ENCODE results near the gene CCDC7.
A peak's percentile ranks its signal among the peaks of the same experiment; 100 is the strongest.
"Not testable (repeated sequence)": the region's sequence is repeated elsewhere in the genome, so short reads cannot be mapped to it uniquely, and the experiment has no call there.

Gene CCDC7

DNA sequence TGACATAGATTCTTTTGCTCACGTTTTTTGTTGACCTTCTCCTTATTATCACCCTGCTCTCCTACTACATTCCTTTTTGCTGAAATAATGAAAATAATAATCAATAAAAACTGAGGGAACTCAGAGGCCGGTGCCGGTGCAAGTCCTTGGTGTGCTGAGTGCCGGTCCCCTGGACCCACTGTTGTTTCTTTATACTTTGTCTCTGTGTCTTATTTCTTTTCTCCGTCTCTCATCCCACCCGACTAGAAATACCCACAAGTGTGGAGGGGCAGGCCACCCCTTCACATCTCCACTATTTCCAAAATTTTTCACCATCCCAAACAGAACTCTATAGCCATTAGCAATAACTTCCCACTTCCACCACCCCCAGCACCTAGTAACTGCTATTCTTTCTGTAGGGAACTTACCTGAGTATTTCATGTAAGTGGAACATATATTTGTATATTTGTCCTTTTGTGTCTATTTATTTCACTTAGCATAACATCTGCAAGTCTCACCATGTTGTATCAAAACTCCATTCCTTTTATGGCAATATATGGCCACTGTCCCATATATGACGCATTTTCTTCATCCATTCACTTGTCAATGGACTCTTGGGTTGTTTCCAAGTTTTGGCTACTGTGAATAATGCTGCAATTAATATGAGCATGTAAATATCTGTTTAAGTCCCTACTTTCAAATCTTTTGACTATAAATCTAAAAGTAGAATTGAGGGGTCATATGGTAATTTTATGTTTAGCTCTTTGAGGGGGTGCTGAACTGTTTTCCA, 449.4 kb downstream of the CCDC7 start:
- not testable (repeated sequence) for H3K27ac ChIP-seq (ENCODE audit: low read depth, low read length); H3K4me3 ChIP-seq (ENCODE audit: low read depth, low read length); H2AFZ ChIP-seq (ENCODE audit: low read length, unreplicated experiment); H3K27me3 ChIP-seq (ENCODE audit: insufficient read depth, low read length); H3K4me1 ChIP-seq (ENCODE audit: control insufficient read depth, insufficient read depth, low read length, unreplicated experiment); H3K79me2 ChIP-seq (ENCODE audit: control insufficient read depth, insufficient read depth, low read length, unreplicated experiment)
- peaks cover 35% of the 10 kb centered on the region for H3K36me3 ChIP-seq (ENCODE audit: insufficient read depth, low read length)

DNA sequence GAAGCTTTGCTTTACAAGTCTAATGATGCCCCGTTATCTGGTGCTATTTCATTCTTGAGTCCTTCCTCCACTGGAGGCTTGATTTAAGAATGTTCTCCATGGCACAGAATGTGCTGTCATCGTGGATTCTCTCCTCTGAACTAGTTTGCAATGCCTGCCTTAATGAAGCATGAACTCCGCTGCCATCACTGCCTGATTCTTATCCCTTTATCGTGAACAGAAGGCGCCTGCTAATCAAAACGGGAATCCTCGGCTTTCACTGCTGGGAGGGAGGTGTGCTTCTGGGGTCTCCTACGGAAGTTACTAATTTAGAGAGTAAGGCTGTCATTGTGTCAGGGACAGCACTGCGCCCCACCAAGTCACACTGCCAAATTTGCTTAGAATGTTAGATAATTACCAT, 455.9 kb downstream of the CCDC7 start:
- Histone ChIP-seq H3K27me3 (ENCODE audit: insufficient read depth, low read length) (no peaks in the 10 kb centered on the region), H3K4me3 (ENCODE audit: low read depth, low read length) (no peak overlapping the region), H2AFZ (ENCODE audit: low read length, unreplicated experiment) (no peak overlapping the region), H3K4me1 (ENCODE audit: control insufficient read depth, insufficient read depth, low read length, unreplicated experiment) (no peaks in the 10 kb centered on the region), H3K36me3 (ENCODE audit: insufficient read depth, low read length) (peaks cover 42% of the 10 kb centered on the region), H3K27ac (ENCODE audit: low read depth, low read length) (no peak overlapping the region), H3K79me2 (ENCODE audit: control insufficient read depth, insufficient read depth, low read length, unreplicated experiment) (peaks cover 12% of the 10 kb centered on the region)

DNA sequence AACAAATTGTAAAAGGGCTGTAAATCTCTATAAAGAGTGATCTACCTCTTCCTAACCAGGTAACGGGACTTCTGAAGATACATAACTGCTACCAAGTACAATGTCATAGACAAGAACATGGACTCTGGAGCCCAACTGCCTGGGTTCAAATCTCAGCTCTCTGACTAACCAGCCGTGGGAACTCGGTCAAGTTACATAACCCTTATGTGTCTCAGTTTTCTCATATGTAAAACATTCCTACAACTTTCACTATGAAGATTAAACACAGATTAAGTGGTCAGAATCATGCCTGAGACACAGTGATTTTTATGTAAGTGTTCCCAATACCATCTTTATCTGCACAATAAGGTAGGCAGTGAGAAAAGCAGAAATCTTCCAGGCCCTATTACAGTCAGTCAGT, 459.5 kb downstream of the CCDC7 start:
- H3K36me3 ChIP-seq (ENCODE audit: insufficient read depth, low read length) = peaks cover 50% of the 10 kb centered on the region
- no peak overlapping the region for H3K4me3 ChIP-seq (ENCODE audit: low read depth, low read length)
- H3K4me1 ChIP-seq (ENCODE audit: control insufficient read depth, insufficient read depth, low read length, unreplicated experiment) = peaks cover 3% of the 10 kb centered on the region
- H2AFZ ChIP-seq (ENCODE audit: low read length, unreplicated experiment) = no peak overlapping the region
- no peak overlapping the region for H3K27ac ChIP-seq (ENCODE audit: low read depth, low read length)
- H3K79me2 ChIP-seq (ENCODE audit: control insufficient read depth, insufficient read depth, low read length, unreplicated experiment) = peaks cover 25% of the 10 kb centered on the region
- H3K27me3 ChIP-seq (ENCODE audit: insufficient read depth, low read length) = no peaks in the 10 kb centered on the region

DNA sequence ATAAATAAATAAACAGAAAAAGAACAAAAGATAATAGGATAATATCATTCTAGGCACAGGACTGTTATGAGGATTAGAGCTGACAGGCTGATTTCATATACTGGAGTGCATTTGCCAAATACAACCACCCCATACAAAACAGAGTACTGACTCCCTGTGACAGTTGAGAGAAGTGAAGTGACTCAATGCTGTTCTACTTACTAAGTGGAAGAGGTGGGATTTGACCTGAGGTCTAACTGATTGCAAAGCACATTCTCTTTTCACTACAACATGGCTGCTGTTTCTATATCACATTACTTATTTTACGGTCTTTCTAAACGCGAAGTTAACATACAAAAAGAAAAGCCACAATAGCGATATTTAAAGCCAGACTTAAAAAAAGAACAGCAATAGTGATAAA, 460.7 kb downstream of the CCDC7 start:
- H3K36me3 ChIP-seq (ENCODE audit: insufficient read depth, low read length) = peaks cover 53% of the 10 kb centered on the region
- H3K27ac ChIP-seq (ENCODE audit: low read depth, low read length) = no peak overlapping the region
- no peak overlapping the region for H2AFZ ChIP-seq (ENCODE audit: low read length, unreplicated experiment)
- no peaks in the 10 kb centered on the region for H3K27me3 ChIP-seq (ENCODE audit: insufficient read depth, low read length)
- peaks cover 28% of the 10 kb centered on the region for H3K79me2 ChIP-seq (ENCODE audit: control insufficient read depth, insufficient read depth, low read length, unreplicated experiment)
- peaks cover 3% of the 10 kb centered on the region for H3K4me1 ChIP-seq (ENCODE audit: control insufficient read depth, insufficient read depth, low read length, unreplicated experiment)
- no peak overlapping the region for H3K4me3 ChIP-seq (ENCODE audit: low read depth, low read length)

DNA sequence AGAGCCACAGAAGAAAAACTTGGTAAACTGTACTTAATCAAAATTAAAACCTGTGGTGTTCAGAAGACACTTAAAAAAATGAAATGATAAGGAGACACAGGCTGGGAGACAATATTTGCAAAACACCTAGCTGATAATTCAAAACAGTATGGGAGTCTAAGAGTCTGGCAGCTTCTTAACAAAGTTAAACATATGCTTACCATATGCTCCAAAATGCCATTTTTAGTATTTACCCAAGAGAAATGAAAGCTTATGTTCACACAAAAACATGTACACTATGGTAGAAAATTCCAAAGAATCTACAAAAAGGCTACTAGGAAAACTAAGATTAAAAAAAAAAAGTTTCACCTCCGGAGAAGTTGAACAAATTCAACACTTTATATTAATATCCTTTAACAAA, 463.5 kb downstream of the CCDC7 start:
- Histone ChIP-seq H3K79me2 (ENCODE audit: control insufficient read depth, insufficient read depth, low read length, unreplicated experiment) (peaks cover 35% of the 10 kb centered on the region), H3K27me3 (ENCODE audit: insufficient read depth, low read length) (no peaks in the 10 kb centered on the region), H3K4me3 (ENCODE audit: low read depth, low read length) (no peak overlapping the region), H3K4me1 (ENCODE audit: control insufficient read depth, insufficient read depth, low read length, unreplicated experiment) (peaks cover 3% of the 10 kb centered on the region), H3K36me3 (ENCODE audit: insufficient read depth, low read length) (peaks cover 45% of the 10 kb centered on the region), H2AFZ (ENCODE audit: low read length, unreplicated experiment) (no peak overlapping the region), H3K27ac (ENCODE audit: low read depth, low read length) (no peak overlapping the region)

DNA sequence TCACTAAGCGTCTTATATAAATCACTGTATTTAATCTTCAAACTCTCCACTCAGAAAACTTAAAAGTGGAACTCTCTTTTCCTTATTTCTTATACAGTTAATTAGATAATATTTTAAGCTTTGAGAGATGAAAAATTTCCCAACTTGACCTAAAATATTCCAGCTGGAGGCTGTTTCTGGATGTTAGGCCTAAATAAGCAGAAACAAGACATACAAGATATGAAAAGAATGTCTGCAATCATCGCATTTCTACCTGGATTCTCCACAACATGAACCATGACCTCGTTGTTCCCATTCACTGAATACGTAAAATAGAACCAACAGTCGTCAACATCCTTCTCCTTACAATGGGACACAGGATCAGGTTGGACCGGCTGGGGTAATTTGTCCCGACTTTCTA, 464.0 kb downstream of the CCDC7 start:
- Histone ChIP-seq H3K36me3 (ENCODE audit: insufficient read depth, low read length) (peaks cover 44% of the 10 kb centered on the region), H3K79me2 (ENCODE audit: control insufficient read depth, insufficient read depth, low read length, unreplicated experiment) (peaks cover 35% of the 10 kb centered on the region)
- not testable (repeated sequence) for H3K27ac ChIP-seq (ENCODE audit: low read depth, low read length); H3K4me1 ChIP-seq (ENCODE audit: control insufficient read depth, insufficient read depth, low read length, unreplicated experiment); H3K27me3 ChIP-seq (ENCODE audit: insufficient read depth, low read length); H3K4me3 ChIP-seq (ENCODE audit: low read depth, low read length); H2AFZ ChIP-seq (ENCODE audit: low read length, unreplicated experiment)

DNA sequence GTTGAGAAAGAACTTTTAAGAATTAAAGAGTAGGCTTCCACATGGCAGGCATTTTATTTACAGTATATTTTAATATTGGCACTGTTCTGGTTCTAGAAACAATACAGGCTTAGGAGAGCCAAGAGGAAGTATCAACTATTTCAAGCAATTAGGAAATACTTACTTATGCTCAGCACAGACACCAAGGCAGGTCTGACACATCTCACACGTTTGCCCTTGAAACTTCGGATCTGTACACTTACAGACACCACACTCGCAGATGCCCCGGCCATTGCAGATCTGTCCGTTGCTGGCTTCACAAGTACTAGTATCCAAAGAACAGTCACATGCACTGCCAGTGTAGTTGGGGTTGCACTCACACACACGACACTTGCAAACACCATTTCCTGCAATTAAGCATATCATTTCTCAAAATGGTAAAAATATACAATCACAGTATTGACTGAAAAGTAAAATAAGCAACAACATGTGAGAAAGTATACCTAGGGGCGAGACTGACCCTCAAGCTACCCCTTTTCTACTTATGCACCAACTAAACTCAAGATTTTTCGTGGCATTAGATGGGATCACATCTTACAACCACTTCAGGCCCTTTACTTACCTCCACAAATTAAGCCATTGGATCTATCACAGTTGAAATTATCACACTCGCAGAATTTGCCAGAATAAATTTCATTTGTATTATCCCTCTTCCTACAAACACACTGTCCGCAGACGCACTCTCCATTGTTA, 465.5 kb downstream of the CCDC7 start:
- no peaks in the 10 kb centered on the region for H3K27me3 ChIP-seq (ENCODE audit: insufficient read depth, low read length)
- no peak overlapping the region for H2AFZ ChIP-seq (ENCODE audit: low read length, unreplicated experiment)
- peaks cover 35% of the 10 kb centered on the region for H3K36me3 ChIP-seq (ENCODE audit: insufficient read depth, low read length)
- H3K4me1 ChIP-seq (ENCODE audit: control insufficient read depth, insufficient read depth, low read length, unreplicated experiment) = peaks cover 3% of the 10 kb centered on the region
- H3K27ac ChIP-seq (ENCODE audit: low read depth, low read length) = no peak overlapping the region
- H3K79me2 ChIP-seq (ENCODE audit: control insufficient read depth, insufficient read depth, low read length, unreplicated experiment) = peaks cover 33% of the 10 kb centered on the region
- H3K4me3 ChIP-seq (ENCODE audit: low read depth, low read length) = no peak overlapping the region

DNA sequence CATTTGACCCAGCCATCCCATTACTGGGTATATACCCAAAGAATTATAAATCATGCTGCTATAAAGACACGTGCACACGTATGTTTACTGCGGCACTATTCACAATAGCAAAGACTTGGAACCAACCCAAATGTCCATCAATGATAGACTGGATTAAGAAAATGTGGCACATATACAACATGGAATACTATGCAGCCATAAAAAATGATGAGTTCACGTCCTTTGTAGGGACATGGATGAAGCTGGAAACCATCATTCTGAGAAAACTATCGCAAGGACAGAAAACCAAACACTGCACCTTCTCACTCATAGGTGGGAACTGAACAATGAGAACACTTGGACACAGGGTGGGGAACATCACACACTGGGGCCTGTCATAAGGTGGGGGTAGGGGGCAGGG, 471.9 kb downstream of the CCDC7 start:
- not testable (repeated sequence) for H3K4me3 ChIP-seq (ENCODE audit: low read depth, low read length); H2AFZ ChIP-seq (ENCODE audit: low read length, unreplicated experiment); H3K27ac ChIP-seq (ENCODE audit: low read depth, low read length); H3K27me3 ChIP-seq (ENCODE audit: insufficient read depth, low read length); H3K4me1 ChIP-seq (ENCODE audit: control insufficient read depth, insufficient read depth, low read length, unreplicated experiment)
- Histone ChIP-seq H3K79me2 (ENCODE audit: control insufficient read depth, insufficient read depth, low read length, unreplicated experiment) (peaks cover 46% of the 10 kb centered on the region), H3K36me3 (ENCODE audit: insufficient read depth, low read length) (peaks cover 42% of the 10 kb centered on the region)

DNA sequence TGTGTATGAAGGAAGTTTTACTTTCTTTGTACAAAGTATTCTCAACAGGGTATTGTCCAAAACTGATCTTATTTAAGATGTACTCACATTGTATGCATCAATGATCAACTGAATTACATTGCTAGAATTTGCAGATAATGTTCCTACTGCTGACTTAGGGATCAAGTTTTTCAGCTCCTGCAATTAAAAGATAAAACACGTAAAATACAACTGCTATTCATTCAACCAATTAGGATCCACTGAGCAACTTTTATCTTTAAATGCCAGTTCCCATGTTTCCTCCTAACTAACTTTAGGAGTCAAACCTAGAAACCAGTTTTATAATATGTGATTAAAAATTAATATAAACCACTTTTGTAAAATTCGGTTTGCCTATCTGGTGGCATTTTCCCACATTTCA, 476.2 kb downstream of the CCDC7 start:
- no peak overlapping the region for H3K27ac ChIP-seq (ENCODE audit: low read depth, low read length)
- H3K27me3 ChIP-seq (ENCODE audit: insufficient read depth, low read length) = no peaks in the 10 kb centered on the region
- no peak overlapping the region for H2AFZ ChIP-seq (ENCODE audit: low read length, unreplicated experiment)
- H3K4me3 ChIP-seq (ENCODE audit: low read depth, low read length) = no peak overlapping the region
- peaks cover 83% of the 10 kb centered on the region for H3K36me3 ChIP-seq (ENCODE audit: insufficient read depth, low read length)
- H3K79me2 ChIP-seq (ENCODE audit: control insufficient read depth, insufficient read depth, low read length, unreplicated experiment) = peaks cover 76% of the 10 kb centered on the region
- peaks cover 4% of the 10 kb centered on the region for H3K4me1 ChIP-seq (ENCODE audit: control insufficient read depth, insufficient read depth, low read length, unreplicated experiment)

GRCh38 chr10:32923134-32923533, 477.2 kb downstream of the CCDC7 start:
- H3K27ac ChIP-seq (ENCODE audit: low read depth, low read length) = no peak overlapping the region
- H3K27me3 ChIP-seq (ENCODE audit: insufficient read depth, low read length) = no peaks in the 10 kb centered on the region
- no peak overlapping the region for H2AFZ ChIP-seq (ENCODE audit: low read length, unreplicated experiment)
- peaks cover 85% of the 10 kb centered on the region for H3K79me2 ChIP-seq (ENCODE audit: control insufficient read depth, insufficient read depth, low read length, unreplicated experiment)
- peaks cover 87% of the 10 kb centered on the region for H3K36me3 ChIP-seq (ENCODE audit: insufficient read depth, low read length)
- no peak overlapping the region for H3K4me3 ChIP-seq (ENCODE audit: low read depth, low read length)
- H3K4me1 ChIP-seq (ENCODE audit: control insufficient read depth, insufficient read depth, low read length, unreplicated experiment) = peaks cover 4% of the 10 kb centered on the region

DNA sequence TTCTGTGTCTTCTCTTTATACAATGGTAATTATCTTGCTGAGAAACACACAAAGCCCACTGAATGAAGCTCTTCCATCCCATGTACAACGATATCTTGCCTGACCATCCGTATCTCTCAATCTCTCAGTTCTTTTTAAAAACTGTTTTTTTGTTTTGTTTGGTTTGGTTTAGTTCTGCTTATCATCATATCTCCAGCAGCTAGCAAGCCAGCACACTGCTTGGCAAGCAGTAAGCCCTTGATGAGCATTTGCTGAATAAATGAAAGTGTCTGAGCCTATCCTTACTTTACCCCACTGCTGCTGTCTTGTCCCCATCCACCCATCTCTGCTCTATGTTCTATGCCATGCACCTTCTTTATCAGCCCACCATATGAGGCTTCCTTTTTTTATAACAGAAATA, 477.9 kb downstream of the CCDC7 start:
- Histone ChIP-seq H2AFZ (ENCODE audit: low read length, unreplicated experiment) (no peak overlapping the region), H3K27me3 (ENCODE audit: insufficient read depth, low read length) (no peaks in the 10 kb centered on the region), H3K79me2 (ENCODE audit: control insufficient read depth, insufficient read depth, low read length, unreplicated experiment) (peaks cover 84% of the 10 kb centered on the region), H3K4me3 (ENCODE audit: low read depth, low read length) (no peak overlapping the region), H3K27ac (ENCODE audit: low read depth, low read length) (peak overlapping the region; percentile 20; the same call in 1 of the 2 replicates), H3K4me1 (ENCODE audit: control insufficient read depth, insufficient read depth, low read length, unreplicated experiment) (peaks cover 4% of the 10 kb centered on the region), H3K36me3 (ENCODE audit: insufficient read depth, low read length) (peaks cover 86% of the 10 kb centered on the region)
